ENCODE data around the gene PRDX2. TPM values are rescaled to one million over a fixed set of nuclear protein-coding genes. Genes with fewer than 3 reads are reported as not detected.

The PRDX2 gene
- total RNA-seq = 178 and 246 TPM in 2 replicates

DNA sequence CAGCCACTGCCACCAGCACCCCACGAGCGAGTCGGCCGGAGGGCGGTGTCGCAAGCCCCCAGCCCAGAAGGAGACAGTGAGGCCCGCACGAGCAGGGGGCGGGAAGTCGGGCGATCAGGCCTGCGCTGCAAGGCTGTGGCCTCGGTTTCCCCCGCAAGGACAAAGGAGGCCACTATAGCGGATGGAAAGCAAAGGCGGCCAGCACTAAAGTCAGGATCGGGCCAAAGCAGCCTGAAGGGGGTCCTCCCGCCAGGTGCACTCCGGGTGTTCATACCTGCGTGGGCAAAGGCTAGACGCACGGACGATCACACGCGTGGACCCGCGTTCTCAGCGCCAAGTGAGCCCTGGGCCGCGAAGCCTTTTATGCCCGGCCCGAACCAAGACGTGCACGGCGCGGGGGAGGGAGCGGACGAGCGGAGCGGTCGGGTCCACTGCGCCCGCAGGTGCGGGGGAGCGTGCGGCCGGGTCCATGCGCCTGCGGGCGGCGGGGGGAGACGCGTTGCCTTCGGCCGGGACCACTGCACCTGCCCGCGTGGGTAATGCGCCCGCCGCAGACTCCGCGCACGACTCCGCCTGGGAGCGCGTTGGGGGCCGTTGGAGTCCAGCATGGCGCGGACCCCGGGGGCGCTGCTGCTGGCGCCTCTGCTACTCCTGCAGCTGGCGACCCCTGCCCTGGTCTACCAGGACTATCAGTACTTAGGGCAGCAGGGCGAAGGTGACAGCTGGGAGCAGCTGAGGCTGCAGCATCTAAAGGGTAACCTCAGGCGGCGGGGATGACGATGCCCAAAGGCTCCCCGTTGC lies at the start of gene PRDX2, which contains the start of gene THSD8:
TSS of gene PRDX2 (minus strand) at position 335 of the 801 bp plus-strand sequence. CDS start 539 bp downstream, outside the sequence.
TSS of gene THSD8 (plus strand) at position 604 of the 801 bp plus-strand sequence. CDS start at position 607, 3 bp downstream.

DNA sequence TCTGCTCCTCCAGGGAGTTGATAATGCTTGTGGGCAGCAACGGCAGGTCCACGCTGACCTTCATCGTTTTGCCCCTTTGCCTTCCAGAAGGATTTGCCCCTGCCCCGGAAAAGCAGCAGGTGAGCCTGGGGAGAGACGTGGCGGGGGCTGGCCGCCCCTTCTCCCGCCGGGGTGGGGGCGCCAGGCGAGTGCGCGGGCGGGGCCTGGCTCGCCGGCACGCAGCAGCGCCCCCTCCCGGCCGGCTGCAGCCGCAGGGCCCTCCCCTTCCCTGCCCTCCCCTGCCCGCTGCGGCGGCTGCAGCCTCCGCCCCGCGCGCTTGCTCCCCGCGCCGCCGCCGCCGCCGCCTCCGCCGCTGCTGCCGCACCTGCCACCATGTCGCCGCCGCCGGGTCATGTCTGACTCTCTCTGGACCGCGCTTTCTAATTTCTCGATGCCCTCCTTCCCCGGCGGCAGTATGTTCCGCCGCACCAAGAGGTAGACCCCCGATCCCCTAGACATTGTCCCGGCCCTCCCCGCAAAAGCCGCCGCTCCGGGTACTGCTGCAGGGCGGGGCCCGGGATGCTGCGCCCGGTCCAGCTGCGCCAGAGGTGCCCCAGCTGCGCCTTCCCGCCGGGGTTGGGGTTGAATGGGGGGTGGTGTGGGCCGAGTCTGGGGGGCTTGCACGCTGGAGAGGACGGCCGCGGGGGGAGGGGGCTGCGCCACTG lies 36.7 kb upstream of the PRDX2 start, which contains the start of gene MAST1:
TSS of gene MAST1 (plus strand) at position 334 of the 704 bp plus-strand sequence. CDS start at position 392, 58 bp downstream.

DNA sequence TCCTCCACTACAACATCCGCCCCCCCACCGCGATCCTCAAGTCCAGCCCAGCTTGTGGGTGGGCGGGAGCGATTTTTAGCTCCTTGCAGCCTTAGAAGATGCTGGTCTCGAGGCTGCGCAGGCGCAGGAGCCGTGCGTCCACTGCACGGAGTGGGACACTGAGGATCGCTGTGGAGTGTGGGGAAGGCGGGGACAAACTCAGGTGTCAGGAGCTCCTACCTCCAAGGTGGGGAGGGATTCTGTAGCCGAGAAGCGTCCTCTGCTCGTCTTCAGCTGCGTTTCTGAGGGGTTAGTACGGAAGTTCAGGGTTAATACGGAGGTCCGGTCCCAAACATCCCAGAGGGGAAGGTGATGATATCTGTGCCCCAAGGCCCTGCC lies 33.0 kb upstream of the PRDX2 start, which contains the start of gene RTBDN:
TSS of gene RTBDN (minus strand) at position 14 of the 378 bp plus-strand sequence. CDS start 4,600 bp downstream, outside the sequence.

DNA sequence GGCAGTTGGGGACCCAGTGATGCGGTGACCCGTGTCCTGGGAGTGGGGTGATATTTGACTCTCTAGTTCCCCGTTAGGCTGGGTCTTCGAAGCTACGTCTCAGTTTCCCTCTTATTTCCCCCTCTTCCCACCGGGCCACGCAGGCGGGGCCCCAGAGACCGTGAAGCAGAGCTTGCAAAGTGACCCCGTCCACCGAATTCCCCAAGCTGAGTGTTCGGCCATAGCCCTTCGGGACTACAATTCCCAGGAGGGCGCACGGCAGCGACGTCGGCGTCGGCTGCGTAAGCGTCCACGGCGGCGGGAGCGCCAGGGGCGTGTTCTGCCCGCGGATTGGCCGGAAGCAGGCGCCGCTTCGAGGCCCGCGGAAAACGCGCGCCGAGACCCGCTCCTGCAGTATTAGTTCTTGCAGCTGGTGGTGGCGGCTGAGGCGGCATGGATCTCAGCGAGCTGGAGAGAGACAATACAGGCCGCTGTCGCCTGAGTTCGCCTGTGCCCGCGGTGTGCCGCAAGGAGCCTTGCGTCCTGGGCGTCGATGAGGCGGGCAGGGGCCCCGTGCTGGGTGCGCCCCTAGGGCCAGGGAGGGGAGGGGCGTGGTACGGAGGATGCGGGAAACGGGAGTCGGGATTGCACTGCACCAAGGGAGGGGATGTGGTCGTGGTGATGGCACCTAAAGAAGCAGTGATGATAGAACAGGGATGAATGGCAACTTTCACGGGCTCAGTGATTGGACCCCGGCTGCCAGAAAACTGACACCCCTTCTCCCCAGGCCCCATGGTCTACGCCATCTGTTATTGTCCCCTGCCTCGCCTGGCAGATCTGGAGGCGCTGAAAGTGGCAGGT lies 4.9 kb upstream of the PRDX2 start, which contains the start of gene RNASEH2A:
TSS of gene RNASEH2A (plus strand) at position 343 of the 840 bp plus-strand sequence. CDS start at position 433, 90 bp downstream.

DNA sequence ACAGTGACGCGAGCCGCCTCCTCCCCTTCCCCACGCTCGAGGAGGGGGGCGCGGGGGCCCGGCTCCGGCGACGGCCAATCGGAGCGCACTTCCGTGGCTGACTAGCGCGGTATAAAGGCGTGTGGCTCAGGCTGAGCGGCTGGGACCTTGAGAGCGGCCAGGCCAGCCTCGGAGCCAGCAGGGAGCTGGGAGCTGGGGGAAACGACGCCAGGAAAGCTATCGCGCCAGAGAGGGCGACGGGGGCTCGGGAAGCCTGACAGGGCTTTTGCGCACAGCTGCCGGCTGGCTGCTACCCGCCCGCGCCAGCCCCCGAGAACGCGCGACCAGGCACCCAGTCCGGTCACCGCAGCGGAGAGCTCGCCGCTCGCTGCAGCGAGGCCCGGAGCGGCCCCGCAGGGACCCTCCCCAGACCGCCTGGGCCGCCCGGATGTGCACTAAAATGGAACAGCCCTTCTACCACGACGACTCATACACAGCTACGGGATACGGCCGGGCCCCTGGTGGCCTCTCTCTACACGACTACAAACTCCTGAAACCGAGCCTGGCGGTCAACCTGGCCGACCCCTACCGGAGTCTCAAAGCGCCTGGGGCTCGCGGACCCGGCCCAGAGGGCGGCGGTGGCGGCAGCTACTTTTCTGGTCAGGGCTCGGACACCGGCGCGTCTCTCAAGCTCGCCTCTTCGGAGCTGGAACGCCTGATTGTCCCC lies 10.1 kb downstream of the PRDX2 start, which contains the start of gene JUNB:
TSS of gene JUNB (plus strand) at position 142 of the 706 bp plus-strand sequence. CDS start at position 428, 286 bp downstream.

DNA sequence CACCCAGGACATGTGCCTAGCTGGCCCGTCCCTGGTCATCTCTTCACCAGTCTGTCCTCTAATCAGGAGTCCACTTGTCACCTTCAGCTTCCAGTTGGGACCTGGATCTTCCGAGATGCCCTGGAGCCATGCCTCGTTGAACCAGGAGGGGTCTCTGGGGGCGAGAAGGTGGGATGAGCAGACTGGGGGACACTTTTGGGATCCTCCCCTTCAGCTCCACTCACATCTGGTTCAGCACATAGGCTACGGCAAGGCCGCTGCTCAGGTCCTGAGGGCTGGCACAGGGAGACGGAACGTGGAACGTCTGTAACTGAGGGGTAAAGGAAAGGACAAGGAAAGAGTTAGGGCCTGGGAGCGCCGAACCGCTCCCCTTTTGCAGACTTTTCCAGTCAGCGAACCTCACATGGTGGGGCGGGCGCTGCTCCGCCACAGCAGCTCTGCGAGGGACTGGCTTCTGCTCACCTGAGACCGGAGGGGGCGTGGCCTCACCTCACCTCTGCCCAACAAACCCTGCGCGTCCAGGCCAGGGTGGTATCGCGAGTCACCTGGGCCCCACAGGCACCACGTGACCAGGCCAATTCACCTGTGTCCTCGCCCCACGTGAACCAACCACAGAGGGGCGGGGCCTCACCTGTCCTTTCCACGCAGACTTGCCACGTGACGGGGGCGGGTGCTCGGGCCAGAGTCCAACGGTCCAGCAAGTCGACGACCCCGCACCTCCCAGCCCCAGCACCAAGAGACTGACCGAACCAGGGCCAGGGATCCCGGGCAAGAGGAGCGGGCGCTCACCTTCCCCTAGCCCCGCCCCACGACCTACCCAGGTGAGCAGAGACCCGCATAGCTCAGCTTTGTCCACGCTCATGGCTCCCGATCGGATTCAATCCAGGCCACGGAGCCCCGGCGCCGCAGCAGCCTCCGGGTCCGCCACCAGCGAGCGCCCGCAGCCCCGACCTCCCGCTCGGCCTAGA lies 26.7 kb downstream of the PRDX2 start, which contains the start of gene HOOK2:
TSS of gene HOOK2 (minus strand) at position 965 of the 968 bp plus-strand sequence. CDS start at position 862, 103 bp downstream.

DNA sequence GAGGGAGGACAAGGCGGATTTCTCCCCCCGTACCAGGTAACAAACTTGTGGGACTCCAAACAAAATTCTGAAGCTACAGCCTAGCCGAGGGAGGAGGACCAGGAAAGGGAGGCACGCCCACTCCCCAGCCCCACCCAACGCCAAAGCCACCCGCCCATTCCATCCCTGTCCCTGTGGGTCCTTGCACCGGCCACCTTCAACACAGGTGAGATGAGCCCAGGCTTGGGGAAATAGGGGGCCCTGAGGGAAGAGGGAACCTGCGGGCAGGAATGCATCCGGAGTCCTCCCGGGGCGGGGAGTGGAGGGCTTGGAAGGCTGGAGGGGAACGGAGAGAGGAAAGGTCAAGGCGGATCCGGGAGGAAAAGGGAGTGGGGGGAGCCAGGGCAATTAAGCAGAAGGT lies 50.0 kb downstream of the PRDX2 start, which contains the start of gene BEST2:
TSS of gene BEST2 (plus strand) at position 157 of the 400 bp plus-strand sequence. CDS start 802 bp downstream, outside the sequence.

Other genes with a start within 250 kb of the PRDX2 start
- 7.0 and 7.7 TPM in 2 replicates for gene ZNF490, start 191.0 kb downstream of the PRDX2 start, total RNA-seq
- 7.2 and 13.6 TPM in 2 replicates for gene ZNF791, start 190.9 kb downstream of the PRDX2 start, total RNA-seq
- 42.8 and 58.8 TPM in 2 replicates for gene MAN2B1, start 135.1 kb downstream of the PRDX2 start, total RNA-seq
- gene WDR83, start 135.0 kb downstream of the PRDX2 start, total RNA-seq = 6.3 and 11.7 TPM in 2 replicates
- gene DHPS, start 119.9 kb downstream of the PRDX2 start, total RNA-seq = 63.4 and 72.7 TPM in 2 replicates
- gene GNG14, start 113.8 kb downstream of the PRDX2 start, total RNA-seq = not detected in 2 replicates
- gene FBXW9, start 105.2 kb downstream of the PRDX2 start, total RNA-seq = 8.2 and 8.7 TPM in 2 replicates
- gene TNPO2, start 77.9 kb downstream of the PRDX2 start, total RNA-seq = 28.4 and 29.4 TPM in 2 replicates
- gene TRIR, start 67.1 kb downstream of the PRDX2 start, total RNA-seq = 110 and 143 TPM in 2 replicates
- 72.9 and 77.6 TPM in 2 replicates for gene GET3, start 64.3 kb downstream of the PRDX2 start, total RNA-seq
- not detected in 2 replicates for gene BEST2, start 50.0 kb downstream of the PRDX2 start, total RNA-seq
- gene HOOK2, start 26.2 kb downstream of the PRDX2 start, total RNA-seq = 40.9 and 52.3 TPM in 2 replicates
- gene JUNB, start 10.3 kb downstream of the PRDX2 start, total RNA-seq = 221 and 311 TPM in 2 replicates
- gene THSD8, start 269 bp upstream of the PRDX2 start, total RNA-seq = not detected in 2 replicates
- gene RNASEH2A, start 4.8 kb upstream of the PRDX2 start, total RNA-seq = 9.2 and 14.7 TPM in 2 replicates
- not detected in 2 replicates for gene RTBDN, start 32.8 kb upstream of the PRDX2 start, total RNA-seq
- 0.43 and 1.4 TPM in 2 replicates for gene MAST1, start 36.7 kb upstream of the PRDX2 start, total RNA-seq
- gene DNASE2, start 79.6 kb upstream of the PRDX2 start, total RNA-seq = 25.8 and 48.2 TPM in 2 replicates
- 0.24 TPM in 1 of 2 replicates, not detected in the other for gene KLF1, start 85.4 kb upstream of the PRDX2 start, total RNA-seq
- 21.5 and 28.9 TPM in 2 replicates for gene GCDH, start 89.4 kb upstream of the PRDX2 start, total RNA-seq
- not detected in 2 replicates for gene SYCE2, start 117.5 kb upstream of the PRDX2 start, total RNA-seq
- 77.2 and 78.3 TPM in 2 replicates for gene FARSA, start 131.9 kb upstream of the PRDX2 start, total RNA-seq
- 522 and 1,123 TPM in 2 replicates for gene CALR, start 136.8 kb upstream of the PRDX2 start, total RNA-seq
- gene RAD23A, start 144.1 kb upstream of the PRDX2 start, total RNA-seq = 71.6 and 126 TPM in 2 replicates
- 16.8 and 22.9 TPM in 2 replicates for gene GADD45GIP1, start 155.4 kb upstream of the PRDX2 start, total RNA-seq
- 0.24 TPM in 1 of 2 replicates, not detected in the other for gene DAND5, start 167.8 kb upstream of the PRDX2 start, total RNA-seq
- gene NFIX, start 193.7 kb upstream of the PRDX2 start, total RNA-seq = 8.7 and 16.6 TPM in 2 replicates